SK-N-SH (cell line): ENCODE data around the gene GPR63. TPM values are rescaled to one million over a fixed set of nuclear protein-coding genes. Genes with fewer than 3 reads are reported as not detected.

Source experiments
- CTCF ChIA-PET: fragments of 300-600, 350-600 bp; formaldehyde crosslinking; extraction: SDS; loops from one replicate; lab custom pipeline; 2021; lab: Yijun Ruan, JAX
- POLR2A ChIA-PET: fragments of 350-600 bp; sonication (Branson Sonifier 250); formaldehyde crosslinking; extraction: SDS; loops from one replicate; lab custom pipeline; 2020; ENCODE audit warnings: antibody characterized with exemption, inconsistent platforms; lab: Yijun Ruan, JAX
- DNase-seq: peaks from one replicate; pipeline ENCODE4 v3.0.0; 2012
- H2AFZ ChIP-seq: fragments of 200-600 bp; sonication (generic); 2 replicates; pipeline ENCODE4 v1.8.1; 2016; ENCODE audit warnings: antibody characterized with exemption, mild to moderate bottlenecking, low read depth
- H3F3A ChIP-seq: fragments of 200-600 bp; sonication (generic); replicated peaks from 2 replicates; pipeline ENCODE3; 2016; ENCODE audit warnings: antibody characterized with exemption, mild to moderate bottlenecking; ENCODE audit not compliant: insufficient read depth
- H3K27ac ChIP-seq, 2 experiments: fragments of 200-500 bp in 1 of 2; fragments of 200-600 bp in 1 of 2; sonication (Bioruptor generic) in 1 of 2; sonication (generic), shearing (Covaris generic) in 1 of 2; 2 replicates each; pipeline versions ENCODE4 v1.5.1 to v1.6.1; 2014 to 2016; ENCODE audit warnings: low read depth in 2 of 2, inconsistent platforms in 1 of 2, low read length in 1 of 2, mild to moderate bottlenecking in 1 of 2, mixed read lengths in 1 of 2
- H3K27me3 ChIP-seq: fragments of 200-600 bp; sonication (generic), shearing (Covaris generic); 2 replicates; pipeline ENCODE4 v1.6.1; 2016; ENCODE audit warnings: mixed run types; ENCODE audit not compliant: insufficient read depth
- H3K36me3 ChIP-seq, 2 experiments: fragments of 200-500 bp in 1 of 2; fragments of 200-600 bp in 1 of 2; sonication (Bioruptor generic) in 1 of 2; sonication (generic) in 1 of 2; replicated peaks in 1 of 2; 2 replicates each; pipeline versions ENCODE3 to v1.5.1; 2014 to 2016; ENCODE audit warnings: low read length in 1 of 2, mild to moderate bottlenecking in 1 of 2; ENCODE audit not compliant: insufficient read depth in 2 of 2, control insufficient read depth in 1 of 2
- H3K4me1 ChIP-seq, 2 experiments: fragments of 200-500 bp in 1 of 2; fragments of 200-600 bp in 1 of 2; sonication (Bioruptor generic) in 1 of 2; sonication (generic), shearing (Covaris generic) in 1 of 2; 2 replicates each; pipeline versions ENCODE4 v1.5.1 to v1.6.1; 2014 to 2016; ENCODE audit warnings: low read depth in 1 of 2, low read length in 1 of 2, mixed run types in 1 of 2; ENCODE audit not compliant: insufficient read depth in 2 of 2, control insufficient read depth in 1 of 2
- H3K4me2 ChIP-seq: fragments of 200-600 bp; sonication (generic), shearing (Covaris generic); 2 replicates; pipeline ENCODE4 v1.6.1; 2017; ENCODE audit warnings: mixed run types
- H3K4me3 ChIP-seq, 2 experiments: fragments of 200-500 bp in 1 of 2; fragments of 200-600 bp in 1 of 2; sonication (Bioruptor generic) in 1 of 2; sonication (generic), shearing (Covaris generic) in 1 of 2; 2 replicates each; pipeline versions ENCODE4 v1.5.1 to v1.8.1; 2014 to 2016; ENCODE audit warnings: low read depth in 2 of 2, inconsistent platforms in 1 of 2, low read length in 1 of 2, mild to moderate bottlenecking in 1 of 2, mixed read lengths in 1 of 2, moderate library complexity in 1 of 2
- H3K79me2 ChIP-seq: fragments of 200-600 bp; sonication (generic); 2 replicates; pipeline ENCODE4 v1.8.1; 2017; ENCODE audit warnings: mild to moderate bottlenecking; ENCODE audit not compliant: insufficient read depth
- H3K9ac ChIP-seq: fragments of 200-600 bp; sonication (generic); 2 replicates; pipeline ENCODE4 v1.6.1; 2017; ENCODE audit warnings: mixed run types
- H3K9me2 ChIP-seq: fragments of 200-600 bp; sonication (generic); 2 replicates; pipeline ENCODE4 v1.6.1; 2017; ENCODE audit warnings: mixed run types
- H3K9me3 ChIP-seq: fragments of 200-600 bp; sonication (generic); 2 replicates; pipeline ENCODE4 v1.6.1; 2017; ENCODE audit warnings: mixed run types, mild to moderate bottlenecking, moderate library complexity
- H4K20me1 ChIP-seq: fragments of 200-600 bp; sonication (generic); 2 replicates; pipeline ENCODE4 v1.6.1; 2017; ENCODE audit warnings: mild to moderate bottlenecking, mixed run types; ENCODE audit not compliant: insufficient read depth
- CHD2 ChIP-seq: fragments of 150-350 bp; IDR thresholded peaks from 2 replicates; pipeline ENCODE4 v1.6.1; 2018; ENCODE audit warnings: low read length; ENCODE audit not compliant: partially characterized antibody
- CTCF ChIP-seq: fragments of 200-600 bp; sonication (generic); IDR thresholded peaks from 2 replicates; pipeline ENCODE4 v1.6.1; 2017; ENCODE audit warnings: antibody characterized with exemption, mild to moderate bottlenecking, moderate library complexity
- ELF1 ChIP-seq: IDR thresholded peaks from 2 replicates; pipeline ENCODE4 v1.4.0; 2012
- EP300 ChIP-seq, 2 experiments: IDR thresholded peaks; 2 replicates each; pipeline versions ENCODE4 v1.4.0 to v1.6.1; 2012; ENCODE audit warnings: borderline replicate concordance in 1 of 2, low read depth in 1 of 2, low read length in 1 of 2
- EZH2phosphoT487 ChIP-seq: fragments of 200-600 bp; sonication (generic); IDR thresholded peaks from 2 replicates; pipeline ENCODE4 v1.6.1; 2017; ENCODE audit warnings: low read depth, mixed run types, mild to moderate bottlenecking, antibody characterized with exemption, moderate library complexity, borderline replicate concordance
- GABPA ChIP-seq: IDR thresholded peaks from 2 replicates; pipeline ENCODE4 v1.4.0; 2012; ENCODE audit warnings: low read depth, mild to moderate bottlenecking
- GATA2 ChIP-seq: sonication (generic); formaldehyde crosslinking; IDR thresholded peaks from 2 replicates; pipeline ENCODE4 v1.5.0; 2020; ENCODE audit warnings: mild to moderate bottlenecking, missing genetic modification reagents
- MAX ChIP-seq: IDR thresholded peaks from 2 replicates; pipeline ENCODE4 v1.4.0; 2012; ENCODE audit warnings: low read depth
- MEF2A ChIP-seq: IDR thresholded peaks from 2 replicates; pipeline ENCODE4 v1.4.0; 2012; ENCODE audit warnings: low read depth, borderline replicate concordance
- MXI1 ChIP-seq: IDR thresholded peaks from 2 replicates; pipeline ENCODE4 v1.6.1; 2012; ENCODE audit warnings: mild to moderate bottlenecking, low read depth, low read length, improper control_type of control experiment
- NRF1 ChIP-seq: IDR thresholded peaks from 2 replicates; pipeline ENCODE4 v1.6.1; 2012; ENCODE audit warnings: low read depth, mild to moderate bottlenecking, low read length
- PBX3 ChIP-seq: IDR thresholded peaks from 2 replicates; pipeline ENCODE4; 2012
- RAD21 ChIP-seq: IDR thresholded peaks from 2 replicates; pipeline ENCODE4 v1.6.1; 2012; ENCODE audit warnings: mild to moderate bottlenecking, low read length
- RFX5 ChIP-seq: IDR thresholded peaks from 2 replicates; pipeline ENCODE4 v1.6.1; 2012; ENCODE audit warnings: mild to moderate bottlenecking, improper control_type of control experiment, low read length
- RXRA ChIP-seq: IDR thresholded peaks from 2 replicates; pipeline ENCODE4 v1.4.0; 2012; ENCODE audit warnings: low read depth, mild to moderate bottlenecking, borderline replicate concordance
- SIN3A ChIP-seq: IDR thresholded peaks from 2 replicates; pipeline ENCODE4 v1.6.1; 2012; ENCODE audit warnings: low read depth, mild to moderate bottlenecking, low read length, moderate library complexity, borderline replicate concordance
- SMC3 ChIP-seq: IDR thresholded peaks from 2 replicates; pipeline ENCODE4 v1.6.1; 2012; ENCODE audit warnings: low read depth, low read length, improper control_type of control experiment
- TEAD4 ChIP-seq: IDR thresholded peaks from 2 replicates; pipeline ENCODE4 v1.4.0; 2012; ENCODE audit warnings: mild to moderate bottlenecking, borderline replicate concordance; ENCODE audit not compliant: insufficient read depth
- USF2 ChIP-seq: fragments of 150-350 bp; IDR thresholded peaks from 2 replicates; pipeline ENCODE4 v1.6.1; 2017; ENCODE audit warnings: antibody characterized with exemption, low read length, low read depth, borderline replicate concordance
- YY1 ChIP-seq: IDR thresholded peaks from 2 replicates; pipeline ENCODE4 v1.4.0; 2012; ENCODE audit warnings: low read depth, mild to moderate bottlenecking
- WGBS: methylation state at CpG from one replicate; pipeline ENCODE4 v1.1.6; 2017; ENCODE audit warnings: low lambda C conversion rate; 5-methylcytosine and 5-hydroxymethylcytosine counted together
- polyA plus RNA-seq, 3 experiments: library from polyadenylated mRNA; depleted of rRNA; stranded (reverse); fragments of >200 nt; gene quantifications; 2 replicates each; pipeline ENCODE4 v1.2.3, GENCODE V29; 2012

Gene GPR63
- polyA plus RNA-seq, 1 of the 3 experiments (the other 2 are of a cell fraction), result 0.53 TPM

- ChIA-PET POLR2A (no interaction called here), CTCF (no interaction called here)
- TF ChIP-seq CHD2 (no peak), EP300 (IDR thresholded peaks at IDR 0.05; ENCODE audit: borderline replicate concordance in 1 of 2, low read depth in 1 of 2, low read length in 1 of 2) (no peak), GATA2 (no peak), RAD21 (no peak), ELF1 (no peak), SIN3A (no peak), EZH2phosphoT487 (no peak)
Measured at GRCh38 chr6:96851858-96852257, 14.6 kb upstream of the GPR63 start.

GRCh38 chr6:96849615-96850014 is 12.3 kb upstream of the GPR63 start:
- TF ChIP-seq USF2, result no peak
- no peak for TF ChIP-seq MEF2A
- no peak for TF ChIP-seq NRF1
- TF ChIP-seq SMC3, result no peak
- TF ChIP-seq RAD21, result no peak
- no peak for TF ChIP-seq TEAD4
- POLR2A ChIA-PET, result no interaction called here
- WGBS, result 12% methylated on average over 2 of the region's 2 CpGs

More at GRCh38 chr6:96851858-96852257, 14.6 kb upstream of the GPR63 start:
- no peaks in the 10 kb centered on the region for H3K36me3 ChIP-seq
- no peak for DNase-seq
- H3K9ac ChIP-seq, result no peak overlapping the region
- no peaks in the 10 kb centered on the region for H3K4me1 ChIP-seq
- no peaks in the 10 kb centered on the region for H3K79me2 ChIP-seq
- H3K27me3 ChIP-seq, result no peaks in the 10 kb centered on the region
- H2AFZ ChIP-seq, result no peak overlapping the region
- no peaks in the 10 kb centered on the region for H3K9me3 ChIP-seq
- no peaks in the 10 kb centered on the region for H3F3A ChIP-seq
- no peak overlapping the region for H3K4me3 ChIP-seq
- H4K20me1 ChIP-seq, result no peaks in the 10 kb centered on the region
- no peaks in the 10 kb centered on the region for H3K9me2 ChIP-seq
- no peak overlapping the region for H3K27ac ChIP-seq
- H3K4me2 ChIP-seq, result no peak overlapping the region
- WGBS, result 70% methylated on average over 8 of the region's 8 CpGs

GRCh38 chr6:96844530-96844929 is 7.3 kb upstream of the GPR63 start:
- Histone ChIP-seq H3K27me3 (no peaks in the 10 kb centered on the region), H2AFZ (no peak overlapping the region), H3F3A (no peaks in the 10 kb centered on the region), H3K9ac (no peak overlapping the region), H3K79me2 (no peaks in the 10 kb centered on the region), H3K4me3 (no peak overlapping the region), H3K36me3 (no peaks in the 10 kb centered on the region), H3K4me1 (no peaks in the 10 kb centered on the region), H3K9me3 (no peaks in the 10 kb centered on the region), H3K4me2 (no peak overlapping the region), H3K9me2 (no peaks in the 10 kb centered on the region), H4K20me1 (no peaks in the 10 kb centered on the region), H3K27ac (no peak overlapping the region)
- TF ChIP-seq YY1 (no peak), ELF1 (no peak), RXRA (no peak), GABPA (no peak), MEF2A (no peak), CTCF (no peak), PBX3 (no peak), MAX (no peak), MXI1 (no peak), RFX5 (no peak)
- no peak for DNase-seq
- CTCF ChIA-PET, result interaction anchor here (0.6 kb wide), 1 partner anchor 167 kb away, joined by 3 read pairs; no protein-coding TSS in a partner anchor
- POLR2A ChIA-PET, result no interaction called here

More at GRCh38 chr6:96849615-96850014, 12.3 kb upstream of the GPR63 start:
- H3K9ac ChIP-seq, result no peak overlapping the region
- no peaks in the 10 kb centered on the region for H3F3A ChIP-seq
- H3K4me2 ChIP-seq, result no peak overlapping the region
- no peaks in the 10 kb centered on the region for H3K9me2 ChIP-seq
- no peak for DNase-seq
- H2AFZ ChIP-seq, result no peak overlapping the region
- H3K4me1 ChIP-seq, result no peaks in the 10 kb centered on the region
- no peaks in the 10 kb centered on the region for H3K9me3 ChIP-seq
- H3K4me3 ChIP-seq, result no peak overlapping the region
- no peaks in the 10 kb centered on the region for H4K20me1 ChIP-seq
- CTCF ChIA-PET, result interaction anchor here (1.0 to 1.1 kb wide), 2 partner anchors 49 to 66 kb away, joined by 3 read pairs; no protein-coding TSS in a partner anchor
- no peak overlapping the region for H3K27ac ChIP-seq
- no peaks in the 10 kb centered on the region for H3K27me3 ChIP-seq
- H3K36me3 ChIP-seq, result no peaks in the 10 kb centered on the region
- H3K79me2 ChIP-seq, result no peaks in the 10 kb centered on the region
